Effector memory CD8-positive, alpha-beta T cell (primary cell): ENCODE measurements around the gene PIP.
"Not testable (repeated sequence)": the region's sequence is repeated elsewhere in the genome, so short reads cannot be mapped to it uniquely, and the experiment has no call there.

Experiments
- ATAC-seq: fragments of 150-1000 bp; cut with Tn5 transposase; replicated peaks from 2 replicates; pipeline ENCODE4 v1.10.0; 2021; ENCODE audit warnings: mild to moderate bottlenecking, moderate library complexity
- DNase-seq, 3 experiments: peaks; one replicate each; pipeline ENCODE4 v3.0.0; 2021
- H3K27ac Mint-ChIP-seq, 2 donors: one replicate each; pipeline ENCODE4 v1.8.0; 2022; ENCODE audit warnings: mild to moderate bottlenecking in 2 of 2, mixed read lengths in 2 of 2, moderate library complexity in 2 of 2
- H3K27me3 Mint-ChIP-seq, 2 donors: one replicate each; pipeline ENCODE4 v1.8.0; 2022; ENCODE audit warnings: mixed read lengths in 2 of 2
- H3K36me3 Mint-ChIP-seq: one replicate; pipeline ENCODE4 v1.8.0; 2022; ENCODE audit warnings: mild to moderate bottlenecking, moderate library complexity, mixed read lengths; ENCODE audit not compliant: insufficient read depth
- H3K4me1 Mint-ChIP-seq, 2 donors: one replicate each; pipeline ENCODE4 v1.8.0; 2022; ENCODE audit warnings: low read depth in 2 of 2, mixed read lengths in 2 of 2
- H3K4me3 Mint-ChIP-seq, 2 donors: one replicate each; pipeline ENCODE4 v1.8.0; 2022; ENCODE audit warnings: mild to moderate bottlenecking in 2 of 2, mixed read lengths in 2 of 2, moderate library complexity in 2 of 2
- H3K9me3 Mint-ChIP-seq, 2 donors: one replicate each; pipeline ENCODE4 v1.8.0; 2022; ENCODE audit warnings: mixed read lengths in 2 of 2
- total RNA-seq, 9 experiments: gene quantifications; one replicate each; lab custom pipeline; 2026; lab: John Stamatoyannopoulos, UW

Gene PIP
- 0 reads per million in 9 experiments for total RNA-seq

- peaks cover 42 to 57% of the 10 kb centered on the region in 2 donors for H3K27me3 Mint-ChIP-seq
- H3K36me3 Mint-ChIP-seq, result no peaks in the 10 kb centered on the region
- no peaks in the 10 kb centered on the region for H3K9me3 Mint-ChIP-seq
- H3K4me1 Mint-ChIP-seq, result no peaks in the 10 kb centered on the region
- no peak for DNase-seq
- no peak within 1 kb of the TSS for H3K27ac Mint-ChIP-seq
- no peak for ATAC-seq
- no peak within 1 kb of the TSS for H3K4me3 Mint-ChIP-seq
Measured at GRCh38 chr7:143131781-143132180, at the start of gene PIP. Gene PIP (plus strand): TSS chr7:143132077. CDS start chr7:143132117, 40 bp downstream.

- ATAC-seq (peak; percentile 41), DNase-seq (no peak)
- Mint-ChIP-seq H3K9me3 (peaks cover 0 to 15% of the 10 kb centered on the region in 2 donors), H3K27ac (no peak overlapping the region), H3K4me1 (no peaks in the 10 kb centered on the region), H3K27me3 (peaks cover 33 to 38% of the 10 kb centered on the region in 2 donors), H3K4me3 (no peak overlapping the region), H3K36me3 (no peaks in the 10 kb centered on the region)
Measured at GRCh38 chr7:143085109-143085508, 46.8 kb upstream of the PIP start.

GRCh38 chr7:143085610-143086009, 46.3 kb upstream of the PIP start:
- not testable (repeated sequence) for H3K27ac Mint-ChIP-seq, H3K4me3 Mint-ChIP-seq, H3K4me1 Mint-ChIP-seq, DNase-seq, H3K36me3 Mint-ChIP-seq, ATAC-seq
- peaks cover 0 to 13% of the 10 kb centered on the region in 2 donors for H3K9me3 Mint-ChIP-seq
- H3K27me3 Mint-ChIP-seq, result peaks cover 35 to 39% of the 10 kb centered on the region in 2 donors

GRCh38 chr7:143088549-143089231, 43.2 kb upstream of the PIP start:
- H3K4me3 Mint-ChIP-seq, H3K36me3 Mint-ChIP-seq, H3K27ac Mint-ChIP-seq, H3K4me1 Mint-ChIP-seq, H3K9me3 Mint-ChIP-seq, ATAC-seq, DNase-seq: not testable (repeated sequence)
- peaks cover 29 to 43% of the 10 kb centered on the region in 2 donors for H3K27me3 Mint-ChIP-seq

- Mint-ChIP-seq H3K4me3 (no peak overlapping the region), H3K9me3 (peaks cover 0 to 4% of the 10 kb centered on the region in 2 donors), H3K27ac (no peak overlapping the region), H3K4me1 (no peaks in the 10 kb centered on the region), H3K27me3 (peaks cover 0 to 2% of the 10 kb centered on the region in 2 donors), H3K36me3 (no peaks in the 10 kb centered on the region)
- ATAC-seq (no peak), DNase-seq (no peak)
Measured at GRCh38 chr7:143096146-143096545, 35.7 kb upstream of the PIP start.

GRCh38 chr7:143099579-143099978, 32.3 kb upstream of the PIP start:
- not testable (repeated sequence) for DNase-seq, H3K4me3 Mint-ChIP-seq, ATAC-seq, H3K27ac Mint-ChIP-seq, H3K4me1 Mint-ChIP-seq, H3K9me3 Mint-ChIP-seq, H3K36me3 Mint-ChIP-seq, H3K27me3 Mint-ChIP-seq

- Mint-ChIP-seq H3K27ac (no peak overlapping the region), H3K4me1 (no peaks in the 10 kb centered on the region), H3K9me3 (no peaks in the 10 kb centered on the region)
Measured at GRCh38 chr7:143104759-143105158, 27.1 kb upstream of the PIP start.

GRCh38 chr7:143108019-143108418, 23.9 kb upstream of the PIP start:
- not testable (repeated sequence) for H3K36me3 Mint-ChIP-seq, DNase-seq, H3K27ac Mint-ChIP-seq, H3K27me3 Mint-ChIP-seq, H3K9me3 Mint-ChIP-seq, H3K4me1 Mint-ChIP-seq, H3K4me3 Mint-ChIP-seq, ATAC-seq

More at GRCh38 chr7:143104759-143105158, 27.1 kb upstream of the PIP start:
- no peaks in the 10 kb centered on the region for H3K36me3 Mint-ChIP-seq
- no peak overlapping the region for H3K4me3 Mint-ChIP-seq
- ATAC-seq (no peak), DNase-seq (no peak)
- H3K27me3 Mint-ChIP-seq, result no peaks in the 10 kb centered on the region

- Mint-ChIP-seq H3K9me3 (peaks cover 0 to 6% of the 10 kb centered on the region in 2 donors), H3K4me1 (no peaks in the 10 kb centered on the region), H3K4me3 (no peak overlapping the region), H3K27ac (no peak overlapping the region), H3K36me3 (no peaks in the 10 kb centered on the region), H3K27me3 (peaks cover 14 to 21% of the 10 kb centered on the region in 2 donors)
- no peak for ATAC-seq
- no peak for DNase-seq
Measured at GRCh38 chr7:143117395-143117794, 14.5 kb upstream of the PIP start.

- no peak overlapping the region for H3K4me3 Mint-ChIP-seq
- no peak overlapping the region for H3K27ac Mint-ChIP-seq
- peaks cover 0 to 10% of the 10 kb centered on the region in 2 donors for H3K27me3 Mint-ChIP-seq
- no peaks in the 10 kb centered on the region for H3K36me3 Mint-ChIP-seq
- ATAC-seq, result no peak
- H3K4me1 Mint-ChIP-seq, result no peaks in the 10 kb centered on the region
- no peak for DNase-seq
- peaks cover 6 to 8% of the 10 kb centered on the region in 2 donors for H3K9me3 Mint-ChIP-seq
Measured at GRCh38 chr7:143120691-143121405, 11.0 kb upstream of the PIP start.

- not testable (repeated sequence) for H3K4me1 Mint-ChIP-seq, H3K36me3 Mint-ChIP-seq, DNase-seq, H3K27ac Mint-ChIP-seq, H3K9me3 Mint-ChIP-seq, ATAC-seq, H3K4me3 Mint-ChIP-seq
- H3K27me3 Mint-ChIP-seq, result peaks cover 10 to 22% of the 10 kb centered on the region in 2 donors
Measured at GRCh38 chr7:143123326-143123725, 8.6 kb upstream of the PIP start.

- no peak for ATAC-seq
Measured at GRCh38 chr7:143126146-143126545, 5.7 kb upstream of the PIP start.

GRCh38 chr7:143129051-143129450, 2.8 kb upstream of the PIP start:
- ATAC-seq, result no peak
- no peak for DNase-seq
- Mint-ChIP-seq H3K27me3 (peaks cover 26 to 47% of the 10 kb centered on the region in 2 donors), H3K9me3 (peaks cover 0 to 6% of the 10 kb centered on the region in 2 donors), H3K4me1 (no peaks in the 10 kb centered on the region), H3K27ac (no peak overlapping the region), H3K4me3 (no peak overlapping the region), H3K36me3 (no peaks in the 10 kb centered on the region)

More at GRCh38 chr7:143126146-143126545, 5.7 kb upstream of the PIP start:
- peaks cover 18 to 27% of the 10 kb centered on the region in 2 donors for H3K27me3 Mint-ChIP-seq
- no peak overlapping the region for H3K4me3 Mint-ChIP-seq
- H3K27ac Mint-ChIP-seq, result no peak overlapping the region
- H3K9me3 Mint-ChIP-seq, result peaks cover 0 to 8% of the 10 kb centered on the region in 2 donors
- DNase-seq, result no peak
- H3K36me3 Mint-ChIP-seq, result no peaks in the 10 kb centered on the region
- no peaks in the 10 kb centered on the region for H3K4me1 Mint-ChIP-seq

GRCh38 chr7:143129477-143129876, 2.4 kb upstream of the PIP start:
- Mint-ChIP-seq H3K27me3 (peaks cover 26 to 47% of the 10 kb centered on the region in 2 donors), H3K9me3 (peaks cover 0 to 5% of the 10 kb centered on the region in 2 donors), H3K4me1 (no peaks in the 10 kb centered on the region), H3K27ac (no peak overlapping the region), H3K4me3 (no peak overlapping the region), H3K36me3 (no peaks in the 10 kb centered on the region)
- ATAC-seq, result no peak
- no peak for DNase-seq
